Activated CD8-positive, alpha-beta memory T cell treated with anti-CD3 and anti-CD28 coated beads, Interleukin-2, amount 50 U/mL, for 24 hours (primary cell): ENCODE data around the gene FAHD2A.
"Not testable (repeated sequence)": the region's sequence is repeated elsewhere in the genome, so short reads cannot be mapped to it uniquely, and the experiment has no call there.

Experiments
- DNase-seq: peaks from one replicate; pipeline ENCODE4 v3.0.0-alpha.2; 2020; ENCODE audit errors: extremely low read depth

The FAHD2A gene

DNA sequence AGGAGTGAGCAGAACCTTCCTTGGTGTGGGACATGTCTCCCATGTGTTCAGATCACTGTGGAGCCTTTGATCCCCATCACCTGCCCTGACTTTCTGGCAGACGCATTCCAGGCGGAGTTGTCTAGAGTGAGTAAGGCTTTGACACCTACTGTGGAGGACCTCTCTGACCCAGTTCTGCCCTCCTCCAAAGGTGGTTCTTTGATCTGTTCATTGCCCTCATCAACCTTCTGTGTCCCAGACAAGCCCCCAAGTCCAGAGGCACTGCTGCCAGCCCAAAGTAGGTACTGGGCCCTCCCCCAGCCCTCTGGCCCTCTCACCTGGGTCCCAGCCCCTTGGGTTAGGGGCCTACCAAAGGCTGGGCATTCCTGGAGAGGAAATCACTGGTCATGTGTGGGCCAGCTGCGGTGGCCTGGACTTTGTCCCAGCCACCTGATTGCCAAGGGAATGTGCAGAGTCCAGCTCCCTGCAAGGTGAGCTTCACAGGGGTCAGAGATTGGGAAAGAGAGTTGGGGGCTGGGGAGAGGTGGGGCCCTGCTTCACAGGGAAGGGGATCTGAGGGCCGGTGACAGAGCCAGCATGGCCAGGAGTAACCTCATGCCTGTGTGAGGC is 12.1 kb upstream of the FAHD2A start:
- DNase-seq = no peak

DNA sequence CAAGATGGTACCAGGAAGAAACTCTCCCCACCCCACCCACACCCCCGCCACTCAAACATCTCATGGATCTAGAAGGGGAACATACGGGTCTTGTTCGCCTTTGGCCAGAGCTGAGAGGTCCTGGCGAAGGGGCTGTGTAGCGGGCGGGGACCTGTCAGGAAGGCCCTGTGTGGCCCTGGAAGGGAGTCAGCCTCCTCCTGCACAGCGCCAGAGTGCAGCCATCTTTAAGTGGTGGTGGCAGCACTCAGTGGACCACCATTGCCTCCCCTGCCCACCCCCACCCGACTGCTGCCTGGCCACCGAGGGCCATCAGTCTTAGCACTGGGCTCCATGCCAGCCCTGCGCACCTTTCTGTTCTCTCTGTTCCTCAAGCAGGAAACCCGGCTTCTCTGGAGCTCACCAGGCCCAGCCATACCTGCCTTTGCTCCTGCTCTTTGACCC is 11.6 kb upstream of the FAHD2A start:
- DNase-seq = no peak

DNA sequence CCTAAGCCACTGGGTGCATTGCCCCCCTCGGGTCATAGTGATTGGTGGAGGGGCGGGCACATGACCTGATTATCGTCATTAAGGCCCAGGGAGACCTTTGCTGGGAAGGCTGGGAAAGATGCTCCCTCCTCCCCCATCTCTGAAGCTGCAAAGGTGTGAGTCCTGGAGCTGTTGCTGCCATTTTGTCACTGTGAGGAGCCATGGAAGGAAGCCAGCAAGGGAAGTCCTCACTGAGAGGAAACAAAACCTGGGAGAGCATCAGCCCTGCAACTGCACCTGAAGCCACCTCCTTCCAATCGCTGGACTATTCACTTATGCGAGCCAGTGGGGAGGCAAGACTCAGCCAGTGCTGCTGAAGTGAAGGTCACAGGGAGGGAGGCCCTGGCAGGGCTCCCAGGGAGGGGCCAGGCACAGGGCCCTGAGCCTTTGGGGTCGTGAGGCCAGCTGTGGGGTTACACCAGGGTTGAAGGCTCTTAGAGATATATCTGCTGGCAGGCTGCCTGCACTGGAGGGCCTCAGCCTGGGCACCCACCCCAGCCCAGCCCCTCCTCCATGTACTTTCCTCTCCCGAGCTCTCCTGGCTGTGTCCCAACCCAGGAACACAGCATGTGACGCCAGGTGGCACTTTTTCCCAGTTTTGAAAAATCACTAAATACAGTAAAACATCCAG is 10.7 kb upstream of the FAHD2A start:
- no peak for DNase-seq

DNA sequence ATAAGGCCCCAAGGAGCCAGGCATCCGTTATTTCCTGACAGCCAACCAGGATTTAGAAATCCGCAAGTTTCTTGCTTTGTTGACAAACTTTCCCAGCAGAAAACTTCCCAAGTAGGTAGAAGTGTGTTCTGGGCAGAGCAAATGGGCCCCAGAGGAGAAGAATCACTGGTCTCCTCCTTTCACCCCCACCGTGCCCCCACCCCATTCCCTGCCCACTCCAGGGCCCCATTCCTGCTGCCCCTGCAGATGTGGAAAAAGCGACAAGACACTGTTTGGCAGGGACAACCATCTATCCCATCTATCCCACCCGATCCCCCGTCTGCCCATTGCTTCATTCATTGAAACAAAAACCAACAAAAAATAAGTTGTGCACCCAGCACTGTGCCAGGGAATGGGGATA is 10.2 kb upstream of the FAHD2A start:
- DNase-seq = no peak

DNA sequence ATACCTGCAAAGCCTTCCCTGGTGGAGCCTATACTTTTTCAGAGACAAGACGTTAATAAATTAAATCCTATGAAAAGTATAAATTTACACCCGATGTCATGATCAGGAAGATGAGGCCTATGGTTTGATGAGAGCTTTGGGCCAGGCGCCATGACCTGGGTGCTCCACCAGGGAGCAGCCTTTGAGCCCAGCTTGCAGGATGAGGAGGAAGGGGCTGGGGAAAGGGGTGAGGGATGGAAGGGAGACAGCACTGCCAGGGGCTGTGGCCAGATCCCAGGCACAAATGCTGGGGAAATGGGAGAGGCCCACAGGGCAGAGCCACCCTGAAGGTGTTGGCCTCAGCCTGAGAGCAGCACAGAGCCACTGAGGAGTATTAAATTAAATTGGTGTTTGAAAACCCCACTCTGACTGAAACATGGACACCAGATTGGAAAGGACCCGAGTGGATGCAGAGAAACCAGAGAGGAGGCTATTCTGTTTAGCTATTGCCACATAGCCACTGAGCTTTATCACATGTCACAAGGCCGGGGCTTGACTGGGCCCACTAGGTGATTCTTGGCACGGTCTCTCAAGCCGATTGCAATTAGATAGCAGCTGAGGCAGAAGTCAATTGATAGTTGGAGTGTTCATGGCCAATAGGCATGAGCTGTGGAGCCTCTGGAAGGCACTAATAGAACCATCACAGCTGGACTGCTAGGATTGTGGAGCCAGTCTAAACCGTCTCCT is 9.6 kb upstream of the FAHD2A start:
- DNase-seq = no peak

DNA sequence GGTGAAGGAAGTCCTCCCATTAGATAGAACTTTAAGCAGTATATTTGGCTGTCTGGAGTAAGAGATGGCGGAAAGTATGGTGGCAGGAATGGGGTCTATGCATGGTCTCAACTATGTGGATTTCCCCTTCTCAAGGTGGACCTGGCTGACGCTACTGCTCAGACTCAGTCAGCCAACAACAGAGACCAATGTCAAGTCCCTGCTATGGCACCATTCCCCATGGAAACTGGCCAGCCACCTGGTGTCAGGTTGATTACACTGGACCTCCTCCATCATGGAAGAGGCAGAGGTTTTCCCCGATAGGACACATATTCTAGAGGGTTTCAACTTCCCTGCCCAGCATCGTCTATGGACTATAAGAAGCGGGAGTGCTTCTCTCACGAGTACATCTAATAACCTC is 8.6 kb upstream of the FAHD2A start:
- no peak for DNase-seq

DNA sequence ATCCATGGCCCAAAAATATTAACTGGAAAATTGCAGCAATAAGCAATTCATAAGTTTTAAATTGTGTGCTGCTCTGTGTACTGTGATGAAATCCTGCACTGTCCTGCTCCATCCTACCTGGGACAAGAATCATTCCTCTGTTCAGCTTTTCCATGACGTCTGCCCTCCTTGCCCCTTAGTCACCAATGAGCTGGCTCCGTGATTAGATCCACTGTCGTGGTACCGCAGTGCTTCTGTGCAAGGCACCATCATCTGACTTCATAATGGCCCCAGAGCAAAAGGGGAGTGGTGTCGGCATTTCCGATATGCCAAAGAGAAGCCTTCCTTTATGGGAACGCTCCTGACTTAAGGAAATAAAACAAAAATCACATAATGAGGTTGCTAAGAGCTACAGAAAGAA is 3.4 kb upstream of the FAHD2A start:
- no peak for DNase-seq

DNA sequence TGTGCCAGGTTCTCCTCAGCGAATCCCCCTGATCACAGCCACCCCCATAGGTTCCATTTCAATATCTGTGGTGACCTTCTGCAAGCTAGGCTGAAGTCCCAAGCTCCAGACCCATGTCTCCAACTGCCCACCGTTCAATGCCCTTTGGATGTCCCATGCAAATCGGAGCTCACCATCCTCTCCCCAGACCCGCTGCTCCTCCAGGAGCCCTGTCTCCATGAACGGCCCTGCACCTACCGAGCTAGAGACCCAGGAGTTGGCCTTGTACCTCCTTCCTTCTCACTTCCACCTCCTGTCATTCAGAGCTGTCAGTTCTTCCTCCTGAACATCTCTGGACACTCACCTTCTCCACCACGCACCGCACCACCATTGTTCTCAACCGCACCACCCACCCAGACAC is 1.0 kb upstream of the FAHD2A start:
- no peak for DNase-seq

DNA sequence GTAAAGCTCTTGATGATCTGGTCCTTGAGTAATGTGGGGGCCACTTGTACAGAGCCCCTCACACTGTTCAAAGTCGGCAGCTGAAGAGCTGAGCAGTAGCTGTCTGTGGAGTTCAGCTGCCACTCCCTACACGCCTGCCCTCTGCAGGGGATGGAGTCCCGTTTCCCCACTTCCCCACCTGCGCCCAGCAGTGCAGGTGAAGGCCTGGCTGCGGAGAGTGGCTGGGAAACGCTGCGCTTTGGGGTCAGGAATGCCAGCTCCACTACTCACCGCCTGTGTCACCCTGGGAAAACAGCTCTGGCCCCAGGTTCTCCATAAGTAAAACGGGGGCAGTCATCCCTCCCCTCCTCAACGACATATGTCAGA is 521 bp upstream of the FAHD2A start:
- DNase-seq = not testable (repeated sequence)

DNA sequence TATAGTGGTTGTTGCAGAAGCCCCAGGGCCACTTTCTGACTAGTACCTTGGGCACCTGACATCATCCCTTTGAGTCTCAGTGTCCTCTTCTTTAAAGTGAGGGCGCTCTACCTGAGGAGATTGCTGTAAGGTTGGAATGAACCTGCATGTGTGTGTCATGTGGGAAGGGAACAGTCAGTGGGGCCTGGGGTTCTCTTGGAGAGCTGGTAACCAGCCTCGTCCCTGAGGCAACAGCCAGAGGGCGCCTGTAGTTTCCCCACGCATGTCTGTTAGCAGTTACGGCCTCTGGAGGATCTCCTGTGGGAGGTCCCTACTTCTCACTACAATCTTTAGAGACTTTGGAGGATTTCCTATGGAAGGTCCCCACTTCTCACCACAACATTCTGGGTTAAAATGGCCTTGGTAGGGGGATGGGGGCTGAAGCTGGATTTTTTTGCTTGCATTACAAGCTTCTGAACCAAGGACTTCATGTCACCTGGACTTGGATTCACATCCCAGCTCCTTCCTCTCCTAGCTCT is 755 bp downstream of the FAHD2A start:
- DNase-seq = not testable (repeated sequence)

DNA sequence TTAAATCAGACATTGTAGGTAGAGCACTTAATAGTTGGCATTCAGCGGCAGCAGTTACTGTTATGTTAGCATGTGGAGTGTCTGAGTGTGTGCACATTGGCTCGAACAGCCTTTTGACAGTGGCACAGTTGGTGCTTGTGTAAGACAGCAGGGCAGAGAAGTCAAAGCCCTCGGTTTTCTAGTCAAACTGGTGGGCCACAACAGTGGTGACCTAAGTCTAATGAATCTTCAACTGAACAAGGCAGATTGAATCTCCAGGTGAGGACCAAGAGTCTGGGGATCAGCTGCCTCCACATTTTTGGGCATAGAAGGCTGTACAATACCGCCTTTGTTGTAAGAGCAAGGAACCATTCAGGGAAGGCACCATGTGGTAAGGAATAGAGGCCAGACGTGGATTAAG is 1.3 kb downstream of the FAHD2A start:
- not testable (repeated sequence) for DNase-seq

DNA sequence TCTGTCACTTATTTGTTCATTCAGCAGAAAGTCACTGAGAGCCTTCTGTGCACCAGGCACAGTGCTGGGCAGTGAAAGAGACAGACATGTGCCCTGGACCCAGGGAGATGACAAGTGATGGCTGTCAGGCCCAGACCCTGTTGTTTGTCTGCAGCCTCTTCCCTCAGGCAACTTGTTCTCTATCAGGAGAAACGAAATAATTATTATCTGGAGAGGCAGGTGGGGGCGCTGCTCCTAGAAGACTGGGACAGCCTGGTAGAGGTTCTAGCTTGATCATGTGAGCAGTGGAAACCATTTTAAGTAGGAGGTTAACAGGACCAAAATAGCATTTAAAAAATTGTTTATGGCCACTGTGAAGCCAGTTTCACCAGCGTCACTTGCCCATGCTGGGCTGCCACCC is 2.2 kb downstream of the FAHD2A start:
- DNase-seq = not testable (repeated sequence)

DNA sequence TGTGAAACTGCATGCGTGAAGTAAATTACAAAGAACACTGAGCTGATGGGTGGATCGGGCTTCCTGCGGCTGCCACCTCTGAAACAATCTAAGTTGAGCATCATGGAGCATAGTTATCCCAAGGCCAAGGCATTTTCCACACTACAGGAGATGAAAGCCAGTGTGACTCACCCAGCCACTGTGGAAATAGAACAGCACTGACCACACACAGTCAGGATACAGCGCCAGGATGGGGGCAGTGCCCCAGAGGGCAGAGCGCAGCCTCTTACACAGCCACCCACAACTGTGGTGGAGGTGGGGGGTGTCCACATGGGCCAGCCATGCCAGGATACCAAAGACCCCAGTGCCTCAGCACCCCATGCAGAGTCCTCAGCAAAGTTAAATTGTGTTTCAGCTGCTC is 8.7 kb downstream of the FAHD2A start:
- not testable (repeated sequence) for DNase-seq

DNA sequence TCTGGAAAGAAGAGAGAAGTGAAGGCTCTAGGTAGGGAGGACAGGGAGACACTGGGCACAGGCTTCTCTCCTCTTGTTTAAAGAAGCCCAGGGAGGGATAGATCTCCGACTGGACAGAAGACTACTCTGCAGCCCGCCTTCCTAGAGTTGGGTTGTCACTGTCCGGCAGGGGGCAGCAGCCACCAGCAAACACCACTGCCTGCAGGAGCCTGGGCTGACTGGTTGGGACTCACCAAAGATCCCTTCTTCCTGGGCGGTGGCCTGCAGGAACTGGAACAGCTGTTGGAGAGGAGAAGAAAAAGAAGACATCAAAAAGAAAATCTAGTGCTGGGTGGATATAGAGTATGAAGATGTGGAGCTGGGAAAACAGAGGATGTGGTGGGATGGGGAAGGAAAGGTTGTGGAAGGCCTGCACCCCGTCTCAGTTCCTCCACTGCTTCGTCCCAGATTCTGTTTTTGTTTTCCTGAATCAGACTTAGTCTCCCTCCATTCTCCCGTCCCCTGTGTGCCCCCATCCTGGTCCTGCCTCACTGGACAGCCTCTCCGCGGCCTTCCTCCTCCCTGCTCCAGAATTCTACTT is 11.6 kb downstream of the FAHD2A start:
- peak; percentile 38 for DNase-seq

DNA sequence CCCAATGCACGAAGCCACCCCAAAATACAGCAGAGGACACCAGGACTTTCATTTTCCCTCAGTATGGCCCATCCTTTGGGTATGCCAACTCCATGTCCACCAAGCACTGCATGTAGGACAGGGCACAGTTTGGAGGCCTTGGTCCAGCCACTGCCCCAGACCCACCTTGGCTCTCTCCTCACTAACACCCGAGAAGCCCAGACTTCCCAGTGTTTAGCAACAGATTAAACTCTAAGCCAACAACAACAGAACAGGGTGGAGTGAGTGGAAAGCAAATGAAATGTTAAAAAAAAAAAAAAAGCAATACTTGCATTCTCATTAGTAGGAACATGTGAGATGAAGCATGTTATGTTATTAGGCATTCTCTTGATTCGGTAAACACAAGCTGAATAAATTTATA is 12.6 kb downstream of the FAHD2A start:
- DNase-seq = not testable (repeated sequence)

DNA sequence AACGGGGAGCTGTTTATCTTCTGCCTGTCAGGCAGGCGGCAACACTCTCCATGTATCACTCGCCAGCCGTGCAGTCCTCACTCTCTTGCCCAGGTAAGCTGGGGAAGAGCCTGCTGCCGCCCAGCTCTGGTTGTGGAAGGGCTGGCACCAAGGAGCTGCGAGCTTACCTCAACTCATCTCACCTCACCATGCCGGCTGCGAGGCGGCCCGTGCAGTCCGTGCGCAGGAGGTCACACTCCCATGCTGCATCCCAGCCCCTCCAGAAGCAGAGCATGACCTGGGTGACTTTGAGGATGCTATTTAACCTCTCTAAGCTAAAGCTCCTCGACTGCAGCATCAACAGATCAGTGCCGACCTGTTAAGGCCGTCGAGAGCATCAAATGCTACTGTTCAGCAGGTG is 13.1 kb downstream of the FAHD2A start:
- DNase-seq = not testable (repeated sequence)

DNA sequence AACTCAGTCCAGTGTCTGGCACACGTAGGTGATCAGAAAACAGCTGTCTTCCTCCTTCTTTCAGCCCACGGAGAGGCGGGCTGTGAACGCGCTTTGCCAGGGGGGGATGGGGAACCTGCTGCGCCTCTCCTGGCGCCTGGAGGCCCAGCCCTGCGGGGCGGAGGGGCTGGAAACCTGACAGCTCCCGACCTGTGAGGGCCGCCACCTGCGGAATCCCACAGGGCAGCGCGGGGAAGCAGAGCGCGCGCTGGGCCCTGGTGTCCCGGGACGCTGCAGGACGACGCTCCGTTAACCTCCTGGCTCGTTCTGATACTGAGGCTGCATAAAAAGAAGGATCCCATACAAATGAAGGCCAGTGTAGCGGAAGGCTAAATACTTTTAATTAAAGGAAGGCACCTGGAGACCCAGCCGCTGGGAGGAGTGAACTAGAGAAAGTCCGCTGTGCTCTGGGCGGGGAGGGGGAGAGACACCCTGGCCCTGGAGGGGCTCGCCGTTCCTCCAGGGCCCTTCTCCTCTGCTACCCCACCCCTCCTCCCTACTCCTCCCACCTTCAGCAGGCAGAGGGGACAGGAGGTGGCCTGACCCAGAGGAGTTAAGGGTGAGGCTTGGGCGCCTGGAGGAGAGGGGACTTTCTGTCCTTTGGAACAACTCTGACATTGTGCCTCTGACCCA is 24.8 kb downstream of the FAHD2A start:
- not testable (repeated sequence) for DNase-seq

DNA sequence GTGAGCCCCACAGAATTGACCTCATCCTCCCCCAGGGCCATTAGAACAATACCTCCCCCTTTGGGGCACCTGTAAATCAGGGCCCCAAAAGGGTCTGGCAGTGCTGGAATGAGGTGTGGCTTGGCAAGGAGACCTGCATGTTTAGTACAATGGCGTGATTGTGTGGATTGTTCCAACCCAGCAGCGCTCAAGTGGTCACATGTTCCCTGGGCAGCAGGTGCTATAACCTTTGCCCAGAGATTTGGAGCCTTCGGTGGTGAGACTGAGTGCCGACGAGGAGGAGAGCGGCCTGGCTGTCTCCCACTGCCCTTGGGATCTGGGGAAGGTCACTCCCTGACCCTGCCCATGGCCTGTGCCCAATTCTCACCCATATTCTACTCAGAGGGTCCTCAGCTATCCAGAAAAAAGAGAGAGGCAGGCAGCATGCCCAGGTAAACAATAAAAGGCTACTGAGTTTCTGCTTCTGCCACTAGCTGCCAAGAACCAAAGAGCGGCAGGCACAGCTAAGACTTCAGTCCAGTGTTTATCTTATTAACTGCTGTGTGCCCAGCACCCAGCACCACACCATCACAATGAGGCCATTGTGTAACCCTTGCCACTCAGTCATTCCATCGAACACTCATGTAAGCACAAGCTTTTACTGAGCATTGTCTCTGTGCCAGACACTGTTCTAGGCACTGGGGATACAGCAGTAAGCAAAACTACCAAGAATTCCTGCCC is 27.4 kb downstream of the FAHD2A start:
- DNase-seq = not testable (repeated sequence)

DNA sequence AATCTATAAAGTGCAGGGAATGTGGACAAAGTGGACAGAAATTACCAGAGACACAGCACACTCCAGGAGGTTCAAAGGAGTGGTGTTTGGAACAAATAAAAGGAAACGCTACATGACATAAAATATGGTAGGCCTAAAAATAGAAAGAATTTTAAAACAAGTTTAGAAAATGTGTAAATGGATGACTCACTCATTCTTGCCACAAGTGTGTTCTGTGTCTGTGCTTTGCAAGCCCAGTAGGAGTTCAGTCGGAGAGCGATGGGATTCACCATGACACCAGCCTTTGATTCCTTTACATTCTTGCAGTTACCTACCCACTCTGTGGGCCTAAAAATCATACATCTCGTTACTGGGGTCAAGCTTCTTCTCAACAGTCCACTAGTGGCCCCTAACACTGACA is 30.9 kb downstream of the FAHD2A start:
- DNase-seq = not testable (repeated sequence)

DNA sequence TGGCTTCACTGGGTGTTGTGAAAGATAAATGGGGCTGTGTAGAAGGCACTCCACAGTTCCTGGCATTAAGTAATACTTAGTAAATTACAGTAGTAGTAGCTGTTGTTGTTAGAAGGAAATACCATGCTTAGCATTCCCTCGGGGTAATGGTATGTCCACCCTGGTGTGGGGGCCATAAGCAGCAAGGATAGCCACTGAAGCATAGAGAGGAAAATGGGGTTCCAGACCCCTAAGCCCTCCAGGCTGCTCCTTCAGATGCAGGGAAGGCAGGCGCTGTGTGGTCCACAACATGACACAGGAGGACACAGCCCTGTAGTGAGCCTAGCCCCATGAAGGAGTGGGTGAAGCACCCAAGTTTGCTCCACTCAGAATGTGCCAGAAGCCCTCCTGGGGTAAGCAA is 31.5 kb downstream of the FAHD2A start:
- DNase-seq = not testable (repeated sequence)

DNA sequence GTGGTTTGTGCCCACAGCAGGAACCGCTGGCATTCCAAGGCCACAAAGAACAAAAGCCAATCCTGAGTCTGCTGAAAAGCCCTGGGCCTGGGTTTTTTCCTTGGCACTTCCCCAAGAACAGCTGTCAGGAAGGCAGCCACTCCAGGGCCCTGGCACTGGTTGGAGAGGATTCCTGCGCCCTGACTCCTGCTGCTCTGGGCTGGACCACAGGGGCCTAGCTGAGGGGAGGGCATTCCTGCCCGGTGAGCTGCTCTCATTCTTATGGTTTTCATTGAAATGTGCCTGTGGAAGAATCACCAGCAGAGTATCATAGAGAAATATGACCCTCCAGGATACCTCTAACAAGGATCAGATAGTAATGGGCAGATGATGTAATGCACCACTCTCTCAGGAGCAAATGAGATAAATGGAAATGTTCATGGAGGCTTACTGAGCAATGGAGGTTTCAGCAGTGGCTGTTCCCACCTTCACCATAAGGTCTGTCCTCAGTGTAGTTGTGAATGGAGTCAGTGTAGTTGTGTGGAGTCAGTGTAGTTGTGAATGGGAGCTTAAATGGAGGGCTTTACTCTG is 32.1 kb downstream of the FAHD2A start:
- DNase-seq = not testable (repeated sequence)
